Measurements from ENCODE around the gene RGMA. TPM values are rescaled to one million over a fixed set of nuclear protein-coding genes. Genes with fewer than 3 reads are reported as not detected.

Gene RGMA
- total and polyA plus RNA-seq, 2 donors (not counting 3 experiments of a cell fraction or from before 2014, with no cell fraction given), result 0.06 to 0.13 TPM

- no TSS peak for BruUV-seq (replicated peaks)
- POLR2A ChIA-PET, result no interaction called here
Observed at GRCh38 chr15:93127286-93127685, 38.3 kb upstream of the RGMA start.

More at GRCh38 chr15:93127286-93127685, 38.3 kb upstream of the RGMA start:
- intact Hi-C loops (cut with micrococcal nuclease), result no loop called here
- no peak for DNase-seq (ENCODE audit: low read depth, low spot score)
- Histone ChIP-seq H2AFZ (ENCODE audit: low read depth, low read length) (no peak overlapping the region), H4K20me1 (replicated peaks; ENCODE audit: control insufficient read depth, extremely low read depth, insufficient read depth, low read length) (no peaks in the 10 kb centered on the region), H3K4me3 (replicated peaks in 1 of 3; ENCODE audit: insufficient read depth in 1 of 3, low read depth in 1 of 3, low read length in 3 of 3) (no peak overlapping the region), H3K27me3 (ENCODE audit: control insufficient read depth in 2 of 2, insufficient read depth in 2 of 2, low read length in 2 of 2) (no peaks in the 10 kb centered on the region), H3K4me1 (ENCODE audit: control insufficient read depth, extremely low read depth, insufficient read depth, low read length) (no peaks in the 10 kb centered on the region), H3K27ac (ENCODE audit: insufficient read depth, low read depth, low read length) (no peak overlapping the region), H3K9ac (replicated peaks; ENCODE audit: extremely low read depth, insufficient read depth, low read length) (no peak overlapping the region), H3K9me1 (replicated peaks; ENCODE audit: control insufficient read depth, extremely low read depth, insufficient read depth, low read length) (no peaks in the 10 kb centered on the region), H3K4me2 (ENCODE audit: insufficient read depth, low read length) (no peak overlapping the region), H3K79me2 (ENCODE audit: control insufficient read depth, insufficient read depth, low read length) (no peaks in the 10 kb centered on the region), H3K36me3 (ENCODE audit: control insufficient read depth in 2 of 2, extremely low read depth in 1 of 2, insufficient read depth in 2 of 2, low read length in 2 of 2) (no peaks in the 10 kb centered on the region), H3K9me3 (replicated peaks; ENCODE audit: control insufficient read depth, insufficient read depth, low read length) (no peaks in the 10 kb centered on the region)
- CTCF ChIA-PET, result no interaction called here
- no peak for FAIRE-seq
- dilution Hi-C loops (cut with MboI; ENCODE audit: extremely low pct_ligation_motif_present, low sequenced_read_pairs), result no loop called here
- TF ChIP-seq POLR2AphosphoS5 (IDR thresholded peaks at IDR 0.05; ENCODE audit: insufficient read depth, low read depth, low read length) (no peak), JUN (IDR thresholded peaks at IDR 0.05; ENCODE audit: borderline replicate concordance, insufficient read depth, insufficient read length, low read depth) (no peak), CTCF (IDR thresholded peaks at IDR 0.05; ENCODE audit: extremely low read depth in 1 of 2, insufficient read depth in 1 of 2, low read depth in 1 of 2, low read length in 2 of 2) (no peak), MAX (IDR thresholded peaks at IDR 0.05; ENCODE audit: insufficient read depth, insufficient read length) (no peak), FOS (IDR thresholded peaks at IDR 0.05; ENCODE audit: borderline replicate concordance, insufficient read depth, low read length) (no peak), MYC (IDR thresholded peaks at IDR 0.05; ENCODE audit: low read depth, low read length) (no peak), EZH2 (IDR thresholded peaks at IDR 0.05; ENCODE audit: borderline replicate concordance, low read depth, low read length, severe bottlenecking) (no peak), GATA2 (IDR thresholded peaks at IDR 0.05; ENCODE audit: insufficient read depth, insufficient read length, low read depth, low read length) (no peak), POLR2A (IDR thresholded peaks at IDR 0.05; ENCODE audit: low read depth, low read length) (no peak)
